GM18951 (cell line): ENCODE results near the gene PPP1R12B.
"Not testable (repeated sequence)": the region's sequence is repeated elsewhere in the genome, so short reads cannot be mapped to it uniquely, and the experiment has no call there.

Source experiments
- POLR2A ChIP-seq: IDR thresholded peaks from 4 replicates; pipeline ENCODE4 v1.6.1; 2011; ENCODE audit warnings: mild to moderate bottlenecking; ENCODE audit not compliant: insufficient read length, insufficient read depth; ENCODE audit errors: extremely low read depth
- in situ Hi-C: fragments of 300-500 bp; cut with MboI; formaldehyde crosslinking; loops from one replicate; pipeline ENCODE4 v1.12.0; 2022; ENCODE audit warnings: low sequenced_read_pairs, mixed read lengths, inconsistent platforms; ENCODE audit not compliant: unreplicated experiment

PPP1R12B gene

DNA sequence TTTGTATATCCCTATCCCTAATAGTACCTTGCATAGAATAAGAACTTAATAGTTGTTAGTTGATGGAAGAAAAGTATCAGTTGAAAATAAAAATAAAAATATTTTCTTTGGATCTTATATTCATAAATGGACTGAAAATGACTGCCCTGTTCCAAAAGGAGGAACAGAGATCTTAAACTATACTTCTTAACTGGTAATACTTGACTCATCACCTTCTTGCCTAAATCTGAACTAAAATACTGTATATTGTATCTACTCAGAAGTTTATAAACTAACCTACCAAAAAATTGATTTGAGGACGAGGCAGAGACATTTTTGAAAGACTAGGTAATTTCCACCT is 182.9 kb downstream of the PPP1R12B start:
- in situ Hi-C loops = no loop called here
- TF ChIP-seq POLR2A = no peak

- in situ Hi-C loops = not testable (repeated sequence)
These were observed 183.5 kb downstream of the PPP1R12B start for GRCh38 chr1:202531812-202532616.

DNA sequence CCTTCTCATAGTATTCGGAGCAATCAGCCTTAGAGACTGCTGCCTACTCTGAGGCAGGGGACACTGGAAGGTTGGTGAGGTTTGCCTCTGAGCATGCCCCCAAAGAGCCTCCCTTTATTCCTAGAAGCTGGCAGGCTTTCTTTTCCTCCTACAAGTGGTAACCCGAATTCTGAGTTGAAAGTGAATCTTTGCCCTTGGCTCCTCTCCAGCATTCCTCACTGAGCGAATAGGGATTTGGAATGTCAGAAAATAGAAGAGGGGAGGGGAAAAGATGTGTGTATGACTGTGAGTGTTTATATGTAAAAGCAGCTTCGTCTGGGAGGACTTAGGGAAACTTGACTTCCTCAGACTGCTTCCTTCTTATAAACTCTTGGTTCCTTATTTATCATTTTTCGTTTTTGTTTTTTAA is 190.7 kb downstream of the PPP1R12B start:
- in situ Hi-C loops = not testable (repeated sequence)

DNA sequence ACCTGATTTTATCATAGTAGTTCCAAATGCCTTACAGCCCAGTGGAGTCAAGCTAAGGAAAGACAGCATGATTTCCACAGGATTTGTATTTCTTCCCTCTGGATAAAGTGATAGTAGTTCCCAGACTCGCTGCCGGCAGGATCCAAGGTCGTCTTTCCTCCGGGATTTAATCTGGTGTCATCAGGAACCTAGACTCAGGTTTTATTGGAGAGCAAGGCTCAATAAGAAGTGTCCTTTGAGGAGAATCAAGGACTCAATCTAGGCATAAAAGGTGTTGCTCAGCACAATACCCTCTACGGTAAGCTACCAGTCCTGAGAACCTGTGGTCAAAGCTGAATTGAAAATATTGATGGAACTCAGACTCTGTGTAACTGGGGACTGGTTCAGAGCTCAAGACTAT is 191.1 kb downstream of the PPP1R12B start:
- in situ Hi-C loops = not testable (repeated sequence)

DNA sequence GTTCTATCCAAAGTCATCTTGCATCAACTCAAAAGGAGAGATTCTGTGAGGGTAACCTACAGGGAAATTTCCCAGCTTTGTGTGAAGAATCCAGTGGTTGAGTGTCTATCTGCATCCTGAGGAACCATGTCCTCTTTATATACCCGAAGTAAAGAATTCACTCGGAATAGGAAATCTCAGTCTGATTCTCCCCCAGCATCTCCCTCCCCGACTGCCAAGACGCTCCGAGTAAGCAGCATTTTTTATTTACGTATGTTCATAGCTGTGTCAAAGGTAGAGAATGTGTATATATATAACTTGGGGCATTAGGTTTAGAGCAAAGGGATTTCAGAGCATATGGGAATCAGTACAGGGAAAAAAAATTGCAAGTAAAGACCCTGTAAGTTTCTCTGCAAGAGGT is 191.5 kb downstream of the PPP1R12B start:
- in situ Hi-C loops = no loop called here
- no peak for TF ChIP-seq POLR2A

DNA sequence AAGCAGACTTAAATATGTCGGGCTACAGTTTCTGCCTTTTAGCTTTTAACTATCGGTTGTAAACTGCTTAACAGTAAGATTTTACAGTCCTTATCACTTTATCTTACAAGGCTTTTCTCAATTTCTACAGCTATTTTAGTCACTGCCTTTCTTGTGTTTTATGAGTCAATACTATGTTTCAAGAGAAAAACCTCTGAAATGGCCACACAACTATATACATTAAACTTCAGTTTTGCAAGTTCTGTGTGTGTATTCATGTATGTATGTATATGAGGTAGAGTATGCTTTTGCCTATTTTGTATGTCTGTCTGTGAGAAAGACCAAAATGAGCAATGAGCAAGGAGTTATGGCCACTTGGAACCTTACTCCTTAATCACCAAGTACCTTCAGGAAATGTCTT is 191.9 kb downstream of the PPP1R12B start:
- in situ Hi-C loops = no loop called here
- no peak for TF ChIP-seq POLR2A

DNA sequence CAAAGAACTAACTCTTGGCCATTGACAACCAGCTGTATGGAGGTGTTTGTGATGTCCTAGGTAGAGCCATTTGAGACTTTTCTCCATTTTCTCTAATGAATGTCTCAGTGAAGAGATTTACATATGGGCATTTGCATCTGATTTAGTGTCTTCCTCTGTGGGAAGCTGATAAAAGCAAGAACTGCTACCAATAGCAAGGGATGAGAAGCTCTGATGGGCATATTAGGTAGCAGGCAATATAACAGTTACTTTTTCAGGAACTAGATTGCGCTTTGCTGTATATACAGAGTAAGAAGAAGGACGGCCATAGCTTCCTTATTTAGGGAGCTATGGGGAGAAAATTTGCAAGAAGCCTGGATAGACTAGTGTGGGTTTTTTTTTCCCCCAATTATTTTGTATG is 192.4 kb downstream of the PPP1R12B start:
- in situ Hi-C loops = not testable (repeated sequence)

DNA sequence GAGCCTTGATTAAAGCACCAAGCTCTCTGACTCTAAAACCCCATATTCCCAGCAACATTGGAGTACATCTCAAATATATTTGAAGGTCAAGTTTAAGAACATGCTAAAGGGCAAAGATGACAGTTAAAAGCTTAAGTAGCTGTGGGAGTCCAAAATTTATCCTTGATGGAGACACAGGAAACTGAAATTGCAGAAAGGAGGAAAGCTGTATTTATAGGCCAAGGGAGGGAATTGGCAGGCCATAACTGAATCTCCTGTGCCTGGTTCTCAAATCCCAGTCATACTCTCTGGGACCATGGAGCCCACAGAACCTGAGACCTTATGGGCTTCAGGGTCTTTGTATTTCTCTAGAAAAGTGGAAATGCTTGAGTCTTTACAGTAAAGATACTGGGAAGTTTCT is 193.9 kb downstream of the PPP1R12B start:
- in situ Hi-C loops = not testable (repeated sequence)

GRCh38 chr1:202543537-202543936 is 195.0 kb downstream of the PPP1R12B start:
- in situ Hi-C loops = not testable (repeated sequence)

GRCh38 chr1:202544766-202545449 is 196.4 kb downstream of the PPP1R12B start:
- in situ Hi-C loops = not testable (repeated sequence)

GRCh38 chr1:202545647-202546303 is 197.3 kb downstream of the PPP1R12B start:
- in situ Hi-C loops = not testable (repeated sequence)

DNA sequence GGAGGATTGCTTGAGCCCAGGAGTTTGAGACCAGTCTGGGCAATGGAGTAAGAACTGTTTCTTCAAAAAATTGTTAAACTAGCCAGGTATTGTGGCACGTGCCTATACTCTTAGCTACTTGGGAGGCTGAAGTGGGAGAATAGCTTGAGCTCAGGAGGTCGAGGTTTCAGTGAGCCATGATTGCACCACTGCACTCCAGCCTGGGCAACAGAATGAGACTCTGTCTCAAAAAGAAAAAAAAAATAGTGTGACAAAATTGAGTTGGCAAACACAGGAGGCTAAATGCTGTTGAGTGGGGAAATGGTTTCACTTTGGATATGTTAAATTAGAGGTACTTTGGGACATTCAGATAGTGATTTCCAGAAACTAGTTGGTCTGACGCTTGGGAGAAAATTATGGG is 197.9 kb downstream of the PPP1R12B start:
- in situ Hi-C loops = not testable (repeated sequence)

DNA sequence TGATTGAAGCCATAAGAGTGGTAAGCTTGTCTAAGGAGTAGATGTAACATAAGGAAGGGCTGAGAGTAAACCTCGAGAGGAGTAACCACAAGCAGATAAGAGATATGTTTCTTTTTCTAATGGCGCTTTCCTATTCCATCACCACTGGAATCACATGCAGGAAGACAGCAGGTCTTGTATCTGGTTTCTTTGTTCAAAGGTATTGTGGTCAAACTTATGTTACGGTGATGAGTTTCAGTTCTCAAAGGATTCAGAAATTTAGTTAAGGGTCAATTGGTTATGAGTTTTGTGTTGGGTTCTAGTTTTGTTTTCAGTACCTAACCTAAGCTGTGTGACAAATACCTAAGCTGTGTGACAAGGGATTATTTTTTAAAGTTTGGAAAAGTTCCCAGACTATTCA is 198.3 kb downstream of the PPP1R12B start:
- in situ Hi-C loops = not testable (repeated sequence)

GRCh38 chr1:202547215-202547614 is 198.7 kb downstream of the PPP1R12B start:
- TF ChIP-seq POLR2A = no peak
- in situ Hi-C loops = no loop called here

DNA sequence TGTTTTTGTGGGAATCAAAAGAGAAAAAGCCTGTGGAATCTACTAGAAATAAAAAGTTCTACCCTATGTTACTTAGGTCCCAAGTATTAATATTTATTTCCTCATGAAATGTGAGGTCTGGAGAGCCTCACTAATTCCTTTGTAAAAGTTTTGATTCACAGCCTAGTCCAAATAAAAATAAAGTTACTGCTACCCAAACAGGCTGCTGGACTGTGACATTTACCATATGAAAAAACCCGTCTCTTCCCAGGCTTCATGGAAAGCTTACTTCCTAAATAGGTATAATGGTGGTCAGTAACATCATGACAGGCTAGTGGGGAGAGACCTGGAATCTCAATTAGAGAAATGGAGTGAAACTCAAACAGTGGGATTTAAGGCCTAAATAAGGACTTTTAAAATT is 201.6 kb downstream of the PPP1R12B start:
- in situ Hi-C loops = not testable (repeated sequence)

DNA sequence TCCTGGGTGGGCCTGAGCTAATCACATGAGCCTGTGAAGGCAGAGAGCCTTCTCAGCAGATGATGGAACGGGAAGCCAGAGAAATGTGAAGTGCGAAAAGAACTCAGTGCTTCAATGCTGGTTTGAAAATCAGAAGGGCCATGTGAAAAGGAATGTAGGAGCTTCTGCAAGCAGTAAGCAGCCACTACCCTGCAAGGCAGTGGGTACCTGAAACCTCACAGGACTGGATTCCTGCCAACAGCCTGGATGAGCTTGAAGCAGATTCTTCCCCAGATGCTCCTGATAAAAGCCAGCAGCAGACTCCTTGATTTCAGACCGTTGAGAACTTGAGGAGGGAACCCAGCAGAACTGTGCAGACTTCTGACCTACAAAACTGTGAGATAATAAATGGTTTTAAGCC is 203.2 kb downstream of the PPP1R12B start:
- TF ChIP-seq POLR2A = no peak
- in situ Hi-C loops = no loop called here

DNA sequence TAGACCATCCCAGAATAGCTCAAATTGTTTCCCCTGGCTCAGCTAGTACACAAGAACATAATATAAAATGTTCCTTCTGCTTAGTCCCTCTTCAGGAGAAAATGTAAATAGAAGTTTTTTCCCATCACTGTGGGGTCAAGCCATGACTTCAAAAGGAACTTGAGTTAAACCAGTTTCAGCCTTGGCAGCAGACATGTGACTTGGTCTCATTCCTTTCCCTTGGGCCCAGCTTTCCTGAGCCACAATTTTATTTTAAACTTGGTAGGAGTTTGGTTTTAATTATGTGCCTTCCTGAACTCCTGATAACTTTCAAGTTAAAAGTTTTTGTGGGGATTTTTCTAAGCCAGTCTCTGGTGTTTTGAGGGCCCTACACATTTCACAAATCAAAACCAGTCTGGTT is 204.1 kb downstream of the PPP1R12B start:
- in situ Hi-C loops = not testable (repeated sequence)

GRCh38 chr1:202553078-202553477 is 204.6 kb downstream of the PPP1R12B start:
- in situ Hi-C loops = not testable (repeated sequence)
